ENCODE results near the gene ZNF286A.
"Not testable (repeated sequence)": the region's sequence is repeated elsewhere in the genome, so short reads cannot be mapped to it uniquely, and the experiment has no call there.

Gene ZNF286A

DNA sequence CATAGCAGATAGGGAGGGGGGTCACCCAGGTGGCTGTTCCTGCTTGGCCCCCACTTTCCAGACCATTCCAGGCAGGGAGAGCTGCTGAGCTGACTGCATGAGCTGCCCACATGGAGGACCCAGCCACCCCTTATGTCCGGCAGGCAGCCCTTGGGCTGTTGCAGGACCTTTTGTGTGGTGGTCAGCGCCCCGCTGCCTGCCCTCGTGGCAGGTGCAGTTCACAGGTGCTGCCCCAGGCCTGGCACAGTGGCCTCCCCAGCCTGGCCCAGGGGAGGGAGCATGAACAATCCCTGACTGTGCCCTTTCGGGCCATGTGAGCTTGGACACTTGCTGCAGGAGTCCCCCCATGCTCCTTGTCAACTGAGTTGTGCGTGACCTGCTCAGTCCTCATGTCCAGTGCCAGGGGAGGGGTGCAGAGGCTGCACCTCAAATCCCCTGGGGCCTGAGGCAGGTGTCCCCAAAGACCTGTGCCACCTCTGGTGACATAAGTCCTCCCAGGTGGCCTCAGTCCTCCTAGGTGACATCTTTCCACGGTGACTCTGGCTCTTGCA lies 41.1 kb downstream of the ZNF286A start:
- Histone ChIP-seq H3K36me3 (ENCODE audit: control insufficient read depth in 1 of 2, insufficient read depth in 2 of 2, low read length in 2 of 2) (no peaks in the 10 kb centered on the region), H3K4me3 (ENCODE audit: low read depth in 1 of 2, low read length in 2 of 2) (no peak overlapping the region), H3K27me3 (ENCODE audit: low read depth, low read length) (no peaks in the 10 kb centered on the region), H3K4me1 (ENCODE audit: control insufficient read depth in 1 of 2, insufficient read depth in 2 of 2, low read length in 2 of 2) (no peaks in the 10 kb centered on the region), H3K27ac (ENCODE audit: low read length) (no peak overlapping the region), H3K9me3 (ENCODE audit: control insufficient read depth in 1 of 2, low read length in 2 of 2) (no peaks in the 10 kb centered on the region)

DNA sequence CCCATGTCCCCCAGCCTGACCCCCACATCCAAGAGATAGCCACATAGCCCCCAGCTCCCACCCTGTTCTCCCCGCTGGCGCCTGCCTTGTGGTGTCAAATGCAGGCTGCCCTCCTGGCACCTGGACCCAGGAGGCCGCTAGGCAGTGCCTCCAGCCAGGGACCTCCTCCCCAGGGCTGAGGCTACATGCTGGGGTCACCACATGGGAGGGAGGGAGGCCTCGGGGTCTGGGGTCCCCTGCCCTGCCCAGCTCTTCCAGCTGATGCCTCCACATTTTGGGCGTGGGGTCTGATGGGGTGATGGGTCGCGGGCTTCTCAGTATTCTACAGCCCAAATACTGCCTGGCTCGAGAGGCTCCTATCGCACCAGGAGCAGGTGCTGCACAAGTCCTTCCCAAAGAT lies 42.1 kb downstream of the ZNF286A start:
- Histone ChIP-seq H3K27me3 (ENCODE audit: low read depth, low read length) (no peaks in the 10 kb centered on the region), H3K4me3 (ENCODE audit: low read depth in 1 of 2, low read length in 2 of 2) (no peak overlapping the region), H3K36me3 (ENCODE audit: control insufficient read depth in 1 of 2, insufficient read depth in 2 of 2, low read length in 2 of 2) (no peaks in the 10 kb centered on the region), H3K9me3 (ENCODE audit: control insufficient read depth in 1 of 2, low read length in 2 of 2) (no peaks in the 10 kb centered on the region), H3K27ac (ENCODE audit: low read length) (no peak overlapping the region), H3K4me1 (ENCODE audit: control insufficient read depth in 1 of 2, insufficient read depth in 2 of 2, low read length in 2 of 2) (no peaks in the 10 kb centered on the region)

DNA sequence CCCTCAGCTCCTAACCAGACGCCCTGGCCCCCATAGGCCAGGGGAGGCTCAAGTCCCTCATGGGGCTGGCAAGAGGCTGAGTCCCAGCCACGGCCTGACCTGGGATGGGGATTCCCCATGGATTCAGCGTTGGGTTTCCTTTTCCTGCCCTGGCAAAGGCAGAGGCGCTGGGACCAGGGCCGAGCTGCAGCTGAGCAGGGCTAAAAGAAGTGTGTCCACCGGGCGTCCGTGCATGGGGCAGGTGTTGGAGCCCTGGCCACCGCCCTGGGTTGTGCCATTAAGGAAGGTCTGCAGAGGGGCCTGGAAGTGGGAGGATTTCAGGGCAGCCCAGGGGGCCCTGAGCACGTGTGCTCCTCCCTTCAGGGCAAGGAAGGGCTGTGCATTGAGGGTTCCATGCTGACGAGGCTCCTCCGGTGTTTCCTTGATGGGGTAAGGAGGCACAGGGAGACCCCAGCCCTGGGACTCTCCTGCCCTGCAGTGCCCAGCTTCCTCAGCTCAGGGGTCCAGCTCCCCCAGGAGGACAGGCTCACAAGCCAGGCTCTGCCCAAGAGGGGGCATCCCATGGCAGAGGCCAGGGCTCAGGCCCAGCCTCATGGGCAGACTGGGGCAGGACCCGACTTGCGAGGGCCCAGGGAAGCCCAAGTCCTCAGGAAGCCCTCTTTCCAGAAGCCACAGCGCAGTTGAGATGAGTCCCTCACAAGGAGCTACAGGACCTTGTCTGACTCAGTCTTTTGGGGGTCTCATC lies 42.7 kb downstream of the ZNF286A start:
- Histone ChIP-seq H3K4me1 (ENCODE audit: control insufficient read depth in 1 of 2, insufficient read depth in 2 of 2, low read length in 2 of 2) (no peaks in the 10 kb centered on the region), H3K27ac (ENCODE audit: low read length) (no peak overlapping the region), H3K9me3 (ENCODE audit: control insufficient read depth in 1 of 2, low read length in 2 of 2) (no peaks in the 10 kb centered on the region), H3K4me3 (ENCODE audit: low read depth in 1 of 2, low read length in 2 of 2) (no peak overlapping the region), H3K36me3 (ENCODE audit: control insufficient read depth in 1 of 2, insufficient read depth in 2 of 2, low read length in 2 of 2) (no peaks in the 10 kb centered on the region), H3K27me3 (ENCODE audit: low read depth, low read length) (no peaks in the 10 kb centered on the region)

DNA sequence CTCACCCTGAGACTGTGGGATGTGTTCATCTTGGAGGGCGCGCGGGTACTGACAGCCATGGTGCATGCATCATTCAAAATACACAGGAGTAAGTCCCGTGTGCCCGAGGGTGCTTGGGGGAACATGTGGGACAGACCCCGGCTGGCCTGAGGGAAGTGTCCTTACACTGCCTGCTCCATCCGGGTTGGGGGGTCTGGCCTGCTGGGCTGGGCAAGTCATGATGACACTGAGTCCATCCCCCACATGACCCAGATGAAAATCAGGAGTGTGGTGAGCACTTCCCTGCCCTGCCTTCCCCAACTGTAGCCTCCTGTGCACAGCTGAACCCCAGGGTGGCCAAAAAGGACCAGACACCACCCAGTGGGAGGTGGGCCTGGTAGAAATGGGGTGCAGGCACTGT lies 43.4 kb downstream of the ZNF286A start:
- no peak overlapping the region for H3K27ac ChIP-seq (ENCODE audit: low read length)

DNA sequence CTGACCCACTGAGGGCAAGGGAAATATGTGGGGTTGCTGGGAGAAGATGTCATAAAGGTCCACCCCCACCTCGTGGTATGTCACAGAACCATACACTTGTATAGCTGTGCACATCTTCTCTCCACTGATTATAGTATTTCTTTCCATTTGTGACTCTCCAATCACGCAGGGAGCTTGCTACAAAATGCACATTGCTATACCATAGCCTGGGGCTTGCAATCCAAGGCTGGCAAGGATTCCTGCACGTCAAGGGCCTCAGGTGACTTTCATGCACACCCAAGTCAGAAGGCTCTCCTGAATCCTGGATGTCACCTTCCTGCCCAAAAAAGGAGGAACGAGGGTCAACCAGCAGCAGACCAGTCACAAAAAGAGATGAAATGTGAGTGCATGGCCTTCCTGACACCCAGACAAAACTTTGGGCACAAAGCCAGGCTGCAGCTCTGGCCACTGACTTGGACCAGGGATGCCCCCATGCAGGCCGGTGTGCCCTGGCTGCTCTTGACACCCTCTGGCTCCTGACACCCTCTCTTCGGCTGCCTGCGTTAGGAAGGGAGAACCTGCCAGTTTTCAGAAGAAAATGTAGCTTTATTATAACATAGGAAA lies 44.6 kb downstream of the ZNF286A start:
- Histone ChIP-seq H3K27ac (ENCODE audit: low read length) (no peak overlapping the region), H3K36me3 (ENCODE audit: control insufficient read depth in 1 of 2, insufficient read depth in 2 of 2, low read length in 2 of 2) (no peaks in the 10 kb centered on the region), H3K4me1 (ENCODE audit: control insufficient read depth in 1 of 2, insufficient read depth in 2 of 2, low read length in 2 of 2) (no peaks in the 10 kb centered on the region), H3K4me3 (ENCODE audit: low read depth in 1 of 2, low read length in 2 of 2) (no peak overlapping the region), H3K27me3 (ENCODE audit: low read depth, low read length) (no peaks in the 10 kb centered on the region), H3K9me3 (ENCODE audit: control insufficient read depth in 1 of 2, low read length in 2 of 2) (no peaks in the 10 kb centered on the region)

More for the DNA sequence above, 43.4 kb downstream of the ZNF286A start:
- Histone ChIP-seq H3K4me1 (ENCODE audit: control insufficient read depth in 1 of 2, insufficient read depth in 2 of 2, low read length in 2 of 2) (no peaks in the 10 kb centered on the region), H3K27me3 (ENCODE audit: low read depth, low read length) (no peaks in the 10 kb centered on the region), H3K9me3 (ENCODE audit: control insufficient read depth in 1 of 2, low read length in 2 of 2) (no peaks in the 10 kb centered on the region), H3K4me3 (ENCODE audit: low read depth in 1 of 2, low read length in 2 of 2) (no peak overlapping the region), H3K36me3 (ENCODE audit: control insufficient read depth in 1 of 2, insufficient read depth in 2 of 2, low read length in 2 of 2) (no peaks in the 10 kb centered on the region)

DNA sequence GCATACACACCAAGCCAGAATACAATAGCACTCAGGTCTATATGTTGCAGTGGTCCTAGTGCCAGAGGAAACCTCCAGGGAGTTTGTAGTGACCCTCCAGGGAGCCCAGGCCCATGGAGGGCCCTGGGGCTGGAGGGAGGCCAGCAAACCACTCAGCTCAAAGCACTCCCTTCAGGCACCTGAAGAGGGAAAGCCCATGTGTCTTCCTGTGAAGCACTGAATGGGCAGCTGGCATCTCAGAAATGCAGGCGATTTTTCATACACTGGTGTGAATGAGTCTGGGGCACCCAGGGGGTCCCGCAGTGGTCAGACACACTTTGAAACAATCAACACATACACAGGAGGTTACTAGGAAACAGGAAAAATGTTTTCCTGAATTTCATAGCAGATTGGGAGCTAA lies 45.3 kb downstream of the ZNF286A start:
- H3K4me3 ChIP-seq (ENCODE audit: low read depth in 1 of 2, low read length in 2 of 2), result no peak overlapping the region
- no peaks in the 10 kb centered on the region for H3K36me3 ChIP-seq (ENCODE audit: control insufficient read depth in 1 of 2, insufficient read depth in 2 of 2, low read length in 2 of 2)
- no peaks in the 10 kb centered on the region for H3K9me3 ChIP-seq (ENCODE audit: control insufficient read depth in 1 of 2, low read length in 2 of 2)
- H3K27me3 ChIP-seq (ENCODE audit: low read depth, low read length), result no peaks in the 10 kb centered on the region
- H3K4me1 ChIP-seq (ENCODE audit: control insufficient read depth in 1 of 2, insufficient read depth in 2 of 2, low read length in 2 of 2), result no peaks in the 10 kb centered on the region
- no peak overlapping the region for H3K27ac ChIP-seq (ENCODE audit: low read length)

DNA sequence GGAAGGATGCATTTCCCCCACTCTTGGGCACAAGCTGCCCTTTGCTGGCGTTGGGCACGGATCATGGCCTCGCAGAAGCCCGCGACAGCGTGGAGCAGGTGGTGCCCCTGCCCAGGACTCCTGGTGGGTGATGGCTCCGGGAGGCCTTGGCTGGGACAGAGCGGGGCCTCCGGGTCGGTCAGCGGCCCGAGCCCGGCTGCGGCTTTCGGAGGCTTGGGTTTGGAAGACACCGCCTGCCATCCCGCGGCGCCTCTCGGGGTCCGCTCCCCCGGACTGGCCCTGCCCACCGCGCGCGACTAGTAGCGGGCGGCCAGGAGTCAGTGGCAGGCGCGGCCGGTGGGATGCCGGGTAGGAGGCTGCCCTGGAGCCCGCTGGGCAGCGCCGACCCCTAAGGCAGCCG lies 49.9 kb downstream of the ZNF286A start:
- H3K36me3 ChIP-seq (ENCODE audit: control insufficient read depth in 1 of 2, insufficient read depth in 2 of 2, low read length in 2 of 2); H3K27me3 ChIP-seq (ENCODE audit: low read depth, low read length); H3K4me3 ChIP-seq (ENCODE audit: low read depth in 1 of 2, low read length in 2 of 2); H3K27ac ChIP-seq (ENCODE audit: low read length); H3K9me3 ChIP-seq (ENCODE audit: control insufficient read depth in 1 of 2, low read length in 2 of 2); H3K4me1 ChIP-seq (ENCODE audit: control insufficient read depth in 1 of 2, insufficient read depth in 2 of 2, low read length in 2 of 2): not testable (repeated sequence)

DNA sequence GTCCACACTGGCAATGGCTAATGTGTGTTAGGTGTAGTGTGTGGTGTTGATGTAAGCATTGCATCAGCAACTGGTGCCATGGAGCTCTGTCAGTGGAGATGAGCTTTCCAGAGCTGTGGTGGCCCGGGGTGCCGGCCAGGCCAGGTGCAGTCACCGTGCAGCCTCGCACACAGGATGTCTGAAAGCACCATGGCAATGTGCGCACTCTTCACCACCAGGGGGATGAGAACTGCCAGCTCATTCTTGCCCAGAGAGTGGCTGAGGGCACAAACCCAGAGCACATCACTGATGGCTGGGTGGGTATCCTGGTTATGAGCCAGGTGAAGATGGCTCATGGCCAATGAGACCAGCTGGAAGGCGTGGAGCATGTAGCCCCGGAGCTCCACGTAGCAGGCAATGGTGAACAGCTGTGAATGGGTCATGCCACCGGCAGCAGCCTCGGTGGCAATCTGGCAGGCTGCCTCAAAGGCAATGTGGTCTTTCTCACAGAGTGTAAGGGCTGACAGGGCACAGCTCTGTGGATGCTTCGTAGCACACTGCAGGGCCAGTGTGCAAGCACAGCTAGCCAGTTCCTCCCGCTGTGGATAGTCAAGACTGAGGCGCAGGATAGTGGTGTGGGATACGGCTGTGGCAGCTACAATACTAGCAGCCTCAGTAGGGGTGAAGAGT lies 69.4 kb downstream of the ZNF286A start:
- not testable (repeated sequence) for H3K9me3 ChIP-seq (ENCODE audit: control insufficient read depth in 1 of 2, low read length in 2 of 2); H3K27me3 ChIP-seq (ENCODE audit: low read depth, low read length); H3K36me3 ChIP-seq (ENCODE audit: control insufficient read depth in 1 of 2, insufficient read depth in 2 of 2, low read length in 2 of 2); H3K4me3 ChIP-seq (ENCODE audit: low read depth in 1 of 2, low read length in 2 of 2); H3K4me1 ChIP-seq (ENCODE audit: control insufficient read depth in 1 of 2, insufficient read depth in 2 of 2, low read length in 2 of 2); H3K27ac ChIP-seq (ENCODE audit: low read length)

Data from muscle layer of duodenum (tissue), 2 donors.